Measurements from ENCODE around the gene FANCC. TPM values are rescaled to one million over a fixed set of nuclear protein-coding genes. Genes with fewer than 3 reads are reported as not detected.

The FANCC gene
- total and polyA plus RNA-seq, 2 of the 4 experiments (the other 2 are of a cell fraction), result 4.7 to 6.3 TPM

DNA sequence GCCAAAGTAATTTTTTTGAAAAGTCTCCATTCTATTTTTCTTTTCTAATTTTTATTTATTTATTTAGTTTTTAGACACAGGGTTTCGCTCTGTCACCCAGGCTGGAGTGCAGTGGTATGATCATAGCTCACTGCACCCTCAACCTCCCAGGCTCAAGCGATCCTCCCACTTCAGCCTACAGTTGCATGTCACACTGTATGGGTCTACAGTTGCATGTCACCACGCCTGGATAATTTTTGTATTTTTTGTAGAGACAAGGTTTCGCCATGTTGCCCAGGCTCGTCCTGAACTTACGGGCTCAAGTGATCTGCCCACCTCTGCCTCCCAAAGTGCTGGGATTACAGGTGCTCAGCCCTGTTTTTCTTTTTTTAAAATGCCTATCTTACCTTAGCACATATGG lies 10.7 kb downstream of the FANCC start:
- peak overlapping the region; percentile 80; the same call in 1 of the 3 replicates for H2BK15ac ChIP-seq (ENCODE audit: low read depth, low read length)
- peak overlapping the region; percentile 75 for H2BK20ac ChIP-seq (ENCODE audit: low read depth, low read length)
- peaks cover 7% of the 10 kb centered on the region; the same call in 1 of the 2 replicates for H3K9me1 ChIP-seq (ENCODE audit: insufficient read depth, low read length)
- H3K9ac ChIP-seq (ENCODE audit: low read depth, low read length), result no peak overlapping the region
- ChIA-PET CTCF (no interaction called here), POLR2A (ENCODE audit: unreplicated experiment) (no interaction called here)
- intact Hi-C loops (cut with micrococcal nuclease), result loop anchor here (1.0 to 5.0 kb wide), 2 partner anchors 23 to 145 kb away; no protein-coding TSS in a partner anchor
- no peak for TF ChIP-seq RCOR1 (IDR thresholded peaks at IDR 0.05; ENCODE audit: insufficient replicate concordance, low read length)
- no peak for TF ChIP-seq MAFK (IDR thresholded peaks at IDR 0.05; ENCODE audit: low read depth, low read length)
- no peak for TF ChIP-seq CHD1 (IDR thresholded peaks at IDR 0.05; ENCODE audit: low read depth, low read length)
- TF ChIP-seq RFX5 (IDR thresholded peaks at IDR 0.05; ENCODE audit: low read depth, low read length), result no peak
- TF ChIP-seq CEBPB (IDR thresholded peaks at IDR 0.05; ENCODE audit: low read depth, low read length), result no peak
- no peak for TF ChIP-seq SMC3 (IDR thresholded peaks at IDR 0.05; ENCODE audit: low read depth, low read length)
- TF ChIP-seq NFE2L2 (IDR thresholded peaks at IDR 0.05; ENCODE audit: low read depth, low read length), result no peak
- TF ChIP-seq MAZ (IDR thresholded peaks at IDR 0.05; ENCODE audit: borderline replicate concordance, low read depth, low read length), result no peak
- no peak for TF ChIP-seq MXI1 (IDR thresholded peaks at IDR 0.05; ENCODE audit: borderline replicate concordance, low read depth, low read length)
- no peak for TF ChIP-seq BHLHE40 (IDR thresholded peaks at IDR 0.05; ENCODE audit: low read depth, low read length)
- WGBS, 2 experiments (ENCODE audit: extremely low coverage in 2 of 2, insufficient read length in 1 of 2), result no CpG with 5 or more reads among the region's 6 CpGs
- H3K56ac ChIP-seq (ENCODE audit: extremely low read depth, insufficient read depth, low read length), result peak overlapping the region; percentile 63; the same call in 1 of the 2 replicates
- H3K14ac ChIP-seq (replicated peaks; ENCODE audit: low read depth, low read length), result peak overlapping the region; percentile 8; the same call in 1 of the 2 replicates
- ATAC-seq (ENCODE audit: low read depth) (no peak), DNase-seq (no peak)
- H4K8ac ChIP-seq (ENCODE audit: low read depth in 2 of 2, low read length in 2 of 2), result peak overlapping the region; percentile 0 to 67; a peak in 2 of 4 replicates
- no peaks in the 10 kb centered on the region for H3K36me3 ChIP-seq (ENCODE audit: control insufficient read depth, insufficient read depth, low read length)
- peak overlapping the region; percentile 89 for H3K4ac ChIP-seq (ENCODE audit: low read depth, low read length)
- peak overlapping the region; percentile 88 for H2BK120ac ChIP-seq (ENCODE audit: low read depth, low read length)
- peak overlapping the region; percentile 77; the same call in 1 of the 2 replicates for H3K27ac ChIP-seq (ENCODE audit: insufficient read depth, low read length)
- BruUV-seq (replicated peaks), result no TSS peak
- peak overlapping the region; percentile 51 for H2BK5ac ChIP-seq (ENCODE audit: low read depth, low read length, poor library complexity, severe bottlenecking)
- no peak overlapping the region for H2AFZ ChIP-seq (replicated peaks; ENCODE audit: low read length, poor library complexity)
- peaks cover 8% of the 10 kb centered on the region for H3K4me1 ChIP-seq (ENCODE audit: control insufficient read depth, insufficient read depth, low read length)
- H3K23ac ChIP-seq (ENCODE audit: low read depth, low read length), result no peak overlapping the region
- H3K27me3 ChIP-seq (ENCODE audit: control insufficient read depth, insufficient read depth, low read length), result no peaks in the 10 kb centered on the region
- H2AK9ac ChIP-seq (replicated peaks; ENCODE audit: low read depth, low read length, poor library complexity), result peak overlapping the region; percentile 57
- peaks cover 17 to 53% of the 10 kb centered on the region in 2 experiments for H3K79me1 ChIP-seq (ENCODE audit: low read depth in 1 of 2, low read length in 2 of 2)
- peak overlapping the region; percentile 37; the same call in 1 of the 2 replicates for H3K4me2 ChIP-seq (ENCODE audit: low read depth, low read length)
- H3K9me3 ChIP-seq (ENCODE audit: control insufficient read depth, insufficient read depth, low read length), result no peaks in the 10 kb centered on the region
- H4K5ac ChIP-seq (ENCODE audit: low read depth, low read length), result peak overlapping the region; percentile 39; the same call in 1 of the 2 replicates
- H4K20me1 ChIP-seq (ENCODE audit: insufficient read depth, low read length), result no peaks in the 10 kb centered on the region
- dilution Hi-C loops (cut with HindIII; ENCODE audit: low sequenced_read_pairs, unreplicated experiment), result no loop called here
- peak overlapping the region; percentile 87 for H4K91ac ChIP-seq (ENCODE audit: insufficient read depth, low read depth, low read length)
- in situ Hi-C loops (cut with MboI; ENCODE audit: low sequenced_read_pairs), result no loop called here
- no peak overlapping the region for H3K4me3 ChIP-seq (ENCODE audit: insufficient read depth, low read depth, low read length)
- peak overlapping the region; percentile 82 for H3K18ac ChIP-seq (ENCODE audit: low read depth, low read length)
- H2AK5ac ChIP-seq (ENCODE audit: low read depth, low read length), result peak overlapping the region; percentile 95

Measured in IMR-90 (cell line).